ENCODE measurements around the gene OR2T33. TPM values are rescaled to one million over a fixed set of nuclear protein-coding genes. Genes with fewer than 3 reads are reported as not detected.

Gene OR2T33
- total and polyA plus RNA-seq, 9 of the 15 experiments (the other 6 are each of a cell fraction or from before 2014, with no cell fraction given): 0.06 to 0.41 (median 0.27) TPM; not detected in 6

- ATAC-seq: no peak
- in situ Hi-C loops (cut with MboI): no loop called here
- Histone ChIP-seq H3K9me3 (replicated peaks; ENCODE audit: control insufficient read depth, insufficient read depth, low read depth, low read length) (no peaks in the 10 kb centered on the region), H3K27ac (ENCODE audit: extremely low read depth, low read depth, low read length) (no peak overlapping the region), H3K27me3 (ENCODE audit: control insufficient read depth in 2 of 2, insufficient read depth in 2 of 2, low read length in 2 of 2) (no peaks in the 10 kb centered on the region), H3K79me2 (ENCODE audit: control insufficient read depth, insufficient read depth, low read length) (no peaks in the 10 kb centered on the region), H3K36me3 (ENCODE audit: control insufficient read depth, insufficient read depth, low read length) (no peaks in the 10 kb centered on the region), H3K9me1 (ENCODE audit: control insufficient read depth, insufficient read depth, low read length) (no peaks in the 10 kb centered on the region), H2AFZ (ENCODE audit: low read depth, low read length) (no peak overlapping the region), H3K4me2 (ENCODE audit: insufficient read depth, low read length) (no peak overlapping the region), H3K4me1 (replicated peaks in 1 of 2; ENCODE audit: control insufficient read depth in 2 of 2, insufficient read depth in 2 of 2, low read length in 2 of 2) (no peaks in the 10 kb centered on the region), H3K9ac (ENCODE audit: insufficient read depth in 1 of 2, low read depth in 2 of 2, low read length in 2 of 2) (no peak overlapping the region), H4K20me1 (replicated peaks; ENCODE audit: control insufficient read depth, insufficient read depth, low read length) (no peaks in the 10 kb centered on the region), H3K4me3 (no peak overlapping the region)
- FAIRE-seq: no peak
- 0% methylated on average over 4 of the region's 4 CpGs for WGBS (ENCODE audit: insufficient coverage, low coverage, missing lambda C conversion rate)
- ChIA-PET CTCF (ENCODE audit: low intra/inter-chr PET ratio) (no interaction called here), POLR2A (no interaction called here)
- intact Hi-C loops (cut with micrococcal nuclease): no loop called here
- TF ChIP-seq SMARCE1 (IDR thresholded peaks at IDR 0.05) (no peak), ZNF584 (CRISPR knock-in tag; IDR thresholded peaks at IDR 0.05; ENCODE audit: low read depth) (no peak), PHF21A (IDR thresholded peaks at IDR 0.05; ENCODE audit: borderline replicate concordance, low read depth) (no peak), NR2F6 (CRISPR knock-in tag; IDR thresholded peaks at IDR 0.05) (no peak), HDAC6 (IDR thresholded peaks at IDR 0.05; ENCODE audit: low read depth, low read length) (no peak), ESRRA (IDR thresholded peaks at IDR 0.05; ENCODE audit: borderline replicate concordance, low read depth) (no peak), ZNF277 (CRISPR knock-in tag; IDR thresholded peaks at IDR 0.05; ENCODE audit: borderline replicate concordance) (no peak), FOXM1 (IDR thresholded peaks at IDR 0.05; ENCODE audit: low read depth) (no peak), FOXM1 (CRISPR knock-in tag; IDR thresholded peaks at IDR 0.05; ENCODE audit: low read depth) (no peak), GMEB1 (CRISPR knock-in tag; IDR thresholded peaks at IDR 0.05) (no peak), JUNB (CRISPR knock-in tag; conservative IDR thresholded peaks at IDR 0.05) (no peak)
- TF ChIP-seq, protein P1, sequence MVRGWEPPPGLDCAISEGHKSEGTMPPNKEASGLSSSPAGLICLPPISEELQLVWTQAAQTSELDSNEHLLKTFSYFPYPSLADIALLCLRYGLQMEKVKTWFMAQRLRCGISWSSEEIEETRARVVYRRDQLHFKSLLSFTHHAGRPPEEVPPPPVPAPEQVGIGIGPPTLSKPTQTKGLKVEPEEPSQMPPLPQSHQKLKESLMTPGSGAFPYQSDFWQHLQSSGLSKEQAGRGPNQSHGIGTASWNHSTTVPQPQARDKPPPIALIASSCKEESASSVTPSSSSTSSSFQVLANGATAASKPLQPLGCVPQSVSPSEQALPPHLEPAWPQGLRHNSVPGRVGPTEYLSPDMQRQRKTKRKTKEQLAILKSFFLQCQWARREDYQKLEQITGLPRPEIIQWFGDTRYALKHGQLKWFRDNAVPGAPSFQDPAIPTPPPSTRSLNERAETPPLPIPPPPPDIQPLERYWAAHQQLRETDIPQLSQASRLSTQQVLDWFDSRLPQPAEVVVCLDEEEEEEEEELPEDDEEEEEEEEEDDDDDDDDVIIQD (CRISPR knock-in tag; IDR thresholded peaks at IDR 0.05): no peak
- TF ChIP-seq, protein P2, sequence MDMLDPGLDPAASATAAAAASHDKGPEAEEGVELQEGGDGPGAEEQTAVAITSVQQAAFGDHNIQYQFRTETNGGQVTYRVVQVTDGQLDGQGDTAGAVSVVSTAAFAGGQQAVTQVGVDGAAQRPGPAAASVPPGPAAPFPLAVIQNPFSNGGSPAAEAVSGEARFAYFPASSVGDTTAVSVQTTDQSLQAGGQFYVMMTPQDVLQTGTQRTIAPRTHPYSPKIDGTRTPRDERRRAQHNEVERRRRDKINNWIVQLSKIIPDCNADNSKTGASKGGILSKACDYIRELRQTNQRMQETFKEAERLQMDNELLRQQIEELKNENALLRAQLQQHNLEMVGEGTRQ (CRISPR knock-in tag; IDR thresholded peaks at IDR 0.05): no peak
- DNase-seq (ENCODE audit: extremely low read depth in 1 of 4, low spot score in 3 of 4): no peak
- no TSS peak for BruUV-seq (replicated peaks)
Observed at GRCh38 chr1:248268178-248268577, 9.6 kb downstream of the OR2T33 start.

Data from K562 (cell line).